Ishikawa (cell line): ENCODE results near the gene CD36.

ENCODE experiments used
- CEBPB ChIP-seq: IDR thresholded peaks from 2 replicates; pipeline ENCODE4 v1.6.1; 2012
- RAD21 ChIP-seq: IDR thresholded peaks from 2 replicates; pipeline ENCODE4 v1.6.1; 2012; ENCODE audit warnings: low read depth
- TAF1 ChIP-seq: IDR thresholded peaks from 2 replicates; pipeline ENCODE4 v1.6.1; 2012; ENCODE audit warnings: low read depth, mild to moderate bottlenecking
- TCF12 ChIP-seq: IDR thresholded peaks from 2 replicates; pipeline ENCODE4 v1.6.1; 2012; ENCODE audit warnings: low read depth
- YY1 ChIP-seq: IDR thresholded peaks from 2 replicates; pipeline ENCODE4 v1.6.1; 2012; ENCODE audit warnings: low read depth
- TF ChIP-seq, protein P1 (sequence below): IDR thresholded peaks from 2 replicates; pipeline ENCODE4 v1.6.1; 2012

DNA sequence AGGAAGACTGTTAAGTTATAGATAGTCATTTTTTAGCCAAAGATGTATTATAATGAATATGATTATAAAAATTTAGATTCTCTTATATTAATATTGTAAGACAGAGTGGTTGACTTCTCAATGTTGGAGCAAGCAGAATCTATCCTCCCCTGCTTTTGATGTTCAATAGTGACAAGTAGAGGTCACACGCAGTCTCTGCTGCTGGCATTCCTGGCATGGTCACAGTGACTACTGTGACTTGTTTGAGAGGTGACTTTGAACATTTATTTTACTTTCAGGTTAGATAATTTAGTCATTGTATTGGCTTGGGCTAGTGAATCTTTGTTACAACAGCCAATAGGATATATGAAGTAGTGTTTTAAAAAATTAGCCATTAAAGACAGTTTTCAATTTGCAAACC, 13.7 kb upstream of the CD36 start:
- TF ChIP-seq YY1, result no peak
- TF ChIP-seq TAF1, result no peak
- TF ChIP-seq RAD21, result no peak
- no peak for TF ChIP-seq TCF12
- no peak for TF ChIP-seq CEBPB
- TF ChIP-seq, protein P1, sequence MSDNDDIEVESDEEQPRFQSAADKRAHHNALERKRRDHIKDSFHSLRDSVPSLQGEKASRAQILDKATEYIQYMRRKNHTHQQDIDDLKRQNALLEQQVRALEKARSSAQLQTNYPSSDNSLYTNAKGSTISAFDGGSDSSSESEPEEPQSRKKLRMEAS, result no peak
